ENCODE results near the gene GLI3.

GLI3 gene

GRCh38 chr7:42065942-42066341, 171.1 kb downstream of the GLI3 start:
- H3K4me1 Mint-ChIP-seq: no peaks in the 10 kb centered on the region
- no peaks in the 10 kb centered on the region for H3K36me3 Mint-ChIP-seq
- DNase-seq (ENCODE audit: low spot score in 2 of 2) (no peak), ATAC-seq (no peak)
- no peaks in the 10 kb centered on the region for H3K9me3 Mint-ChIP-seq
- H3K4me3 Mint-ChIP-seq: no peak overlapping the region
- no peak overlapping the region for H3K27ac Mint-ChIP-seq

- ATAC-seq: no peak
- no peaks in the 10 kb centered on the region for H3K4me1 Mint-ChIP-seq
These were observed 172.0 kb downstream of the GLI3 start for GRCh38 chr7:42065015-42065414.

GRCh38 chr7:42064534-42064933, 172.5 kb downstream of the GLI3 start:
- Mint-ChIP-seq H3K27ac (no peak overlapping the region), H3K9me3 (peaks cover 2% of the 10 kb centered on the region), H3K4me1 (no peaks in the 10 kb centered on the region), H3K36me3 (no peaks in the 10 kb centered on the region), H3K4me3 (no peak overlapping the region)
- DNase-seq (ENCODE audit: low spot score in 2 of 2): no peak
- ATAC-seq: no peak

More at GRCh38 chr7:42065015-42065414, 172.0 kb downstream of the GLI3 start:
- DNase-seq (ENCODE audit: low spot score in 2 of 2): no peak
- Mint-ChIP-seq H3K36me3 (no peaks in the 10 kb centered on the region), H3K4me3 (no peak overlapping the region), H3K27ac (no peak overlapping the region), H3K9me3 (no peaks in the 10 kb centered on the region)

GRCh38 chr7:42059275-42059674, 177.7 kb downstream of the GLI3 start:
- Mint-ChIP-seq H3K9me3 (peaks cover 2% of the 10 kb centered on the region), H3K27ac (no peak overlapping the region), H3K4me1 (no peaks in the 10 kb centered on the region), H3K4me3 (no peak overlapping the region), H3K36me3 (no peaks in the 10 kb centered on the region)
- ATAC-seq (no peak), DNase-seq (ENCODE audit: low spot score in 2 of 2) (no peak)

- DNase-seq (ENCODE audit: low spot score in 2 of 2) (no peak), ATAC-seq (no peak)
- Mint-ChIP-seq H3K9me3 (peaks cover 2% of the 10 kb centered on the region), H3K27ac (no peak overlapping the region), H3K36me3 (no peaks in the 10 kb centered on the region), H3K4me1 (no peaks in the 10 kb centered on the region), H3K4me3 (no peak overlapping the region)
These were observed 179.7 kb downstream of the GLI3 start for GRCh38 chr7:42057331-42057730.

GRCh38 chr7:42055171-42055570, 181.8 kb downstream of the GLI3 start:
- no peak overlapping the region for H3K4me3 Mint-ChIP-seq
- no peak for ATAC-seq
- H3K9me3 Mint-ChIP-seq: peaks cover 2% of the 10 kb centered on the region
- no peaks in the 10 kb centered on the region for H3K4me1 Mint-ChIP-seq
- DNase-seq (ENCODE audit: low spot score in 2 of 2): no peak
- H3K27ac Mint-ChIP-seq: no peak overlapping the region
- H3K36me3 Mint-ChIP-seq: no peaks in the 10 kb centered on the region

DNA sequence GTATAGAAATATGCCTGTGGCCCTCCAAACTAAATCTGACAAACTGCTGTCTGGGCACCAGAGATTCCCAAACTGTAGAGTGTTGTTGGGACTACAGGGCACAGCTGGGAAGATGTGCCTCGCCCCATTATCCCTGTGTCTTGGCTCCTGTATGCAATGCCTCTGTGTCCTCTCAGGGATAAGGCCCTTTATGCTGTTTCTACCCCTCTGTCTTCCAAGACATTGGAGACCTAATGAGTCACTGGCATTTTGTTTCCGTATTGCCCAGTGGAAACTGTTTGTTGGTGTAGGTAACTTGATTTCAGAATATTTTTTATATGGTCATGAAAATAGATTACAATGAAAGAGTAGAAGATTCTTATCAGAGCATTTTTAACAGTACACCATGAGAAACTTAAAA, 183.2 kb downstream of the GLI3 start:
- no peak for DNase-seq (ENCODE audit: low spot score in 2 of 2)

DNA sequence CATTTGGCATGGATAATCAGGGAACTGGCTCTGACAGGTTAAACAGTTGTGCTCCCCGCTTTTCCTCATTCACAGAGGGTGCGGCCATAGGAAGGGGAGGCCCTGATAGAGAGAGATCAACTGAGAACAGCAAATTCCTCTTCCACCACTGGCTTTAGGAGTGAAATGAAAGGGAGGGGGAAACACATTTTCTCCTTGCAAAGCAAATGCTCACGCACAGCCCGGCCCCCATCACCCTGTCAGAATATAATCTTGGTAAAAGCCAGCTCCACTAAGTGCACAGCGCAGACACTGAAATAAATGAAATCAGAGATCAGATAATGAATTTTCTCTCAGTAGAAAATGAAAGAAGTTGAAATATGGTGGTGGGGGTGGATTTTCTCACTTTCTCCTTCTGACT, 187.2 kb downstream of the GLI3 start:
- ATAC-seq (no peak), DNase-seq (ENCODE audit: low spot score in 2 of 2) (no peak)
- Mint-ChIP-seq H3K4me3 (no peak overlapping the region), H3K36me3 (no peaks in the 10 kb centered on the region), H3K4me1 (no peaks in the 10 kb centered on the region), H3K27ac (no peak overlapping the region), H3K9me3 (no peaks in the 10 kb centered on the region)

More for the DNA sequence above, 183.2 kb downstream of the GLI3 start:
- Mint-ChIP-seq H3K4me3 (no peak overlapping the region), H3K4me1 (no peaks in the 10 kb centered on the region), H3K36me3 (no peaks in the 10 kb centered on the region), H3K27ac (no peak overlapping the region), H3K9me3 (no peaks in the 10 kb centered on the region)
- no peak for ATAC-seq

GRCh38 chr7:42046483-42046882, 190.5 kb downstream of the GLI3 start:
- no peaks in the 10 kb centered on the region for H3K4me1 Mint-ChIP-seq
- ATAC-seq: no peak
- no peak for DNase-seq (ENCODE audit: low spot score in 2 of 2)
- H3K27ac Mint-ChIP-seq: no peak overlapping the region
- H3K36me3 Mint-ChIP-seq: no peaks in the 10 kb centered on the region
- no peak overlapping the region for H3K4me3 Mint-ChIP-seq
- H3K9me3 Mint-ChIP-seq: no peaks in the 10 kb centered on the region

DNA sequence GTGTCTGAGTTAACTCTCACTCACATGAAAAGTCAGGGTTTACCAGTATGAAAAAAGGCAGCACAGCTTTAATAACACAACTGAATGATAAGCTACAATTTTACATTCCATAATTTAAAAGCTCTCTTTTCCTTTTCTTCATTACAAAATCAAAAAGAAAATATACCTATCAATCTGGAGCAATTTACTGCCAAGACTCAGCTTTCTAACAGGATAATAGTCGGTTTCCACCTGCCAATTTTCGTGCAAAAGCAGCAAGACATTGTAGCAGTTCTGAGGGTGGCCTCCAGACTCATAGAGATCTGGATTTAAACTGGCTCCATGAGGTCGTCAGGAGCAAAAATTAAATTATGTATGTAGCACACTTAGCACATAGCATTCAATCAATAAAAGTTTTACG, 191.0 kb downstream of the GLI3 start:
- H3K36me3 Mint-ChIP-seq: no peaks in the 10 kb centered on the region
- no peak for ATAC-seq
- no peak for DNase-seq (ENCODE audit: low spot score in 2 of 2)
- no peaks in the 10 kb centered on the region for H3K4me1 Mint-ChIP-seq
- H3K27ac Mint-ChIP-seq: no peak overlapping the region
- no peaks in the 10 kb centered on the region for H3K9me3 Mint-ChIP-seq
- no peak overlapping the region for H3K4me3 Mint-ChIP-seq

GRCh38 chr7:42039921-42040320, 197.1 kb downstream of the GLI3 start:
- Mint-ChIP-seq H3K4me1 (no peaks in the 10 kb centered on the region), H3K9me3 (peaks cover 2% of the 10 kb centered on the region), H3K4me3 (no peak overlapping the region), H3K27ac (no peak overlapping the region), H3K36me3 (no peaks in the 10 kb centered on the region)
- no peak for ATAC-seq
- DNase-seq (ENCODE audit: low spot score in 2 of 2): no peak

DNA sequence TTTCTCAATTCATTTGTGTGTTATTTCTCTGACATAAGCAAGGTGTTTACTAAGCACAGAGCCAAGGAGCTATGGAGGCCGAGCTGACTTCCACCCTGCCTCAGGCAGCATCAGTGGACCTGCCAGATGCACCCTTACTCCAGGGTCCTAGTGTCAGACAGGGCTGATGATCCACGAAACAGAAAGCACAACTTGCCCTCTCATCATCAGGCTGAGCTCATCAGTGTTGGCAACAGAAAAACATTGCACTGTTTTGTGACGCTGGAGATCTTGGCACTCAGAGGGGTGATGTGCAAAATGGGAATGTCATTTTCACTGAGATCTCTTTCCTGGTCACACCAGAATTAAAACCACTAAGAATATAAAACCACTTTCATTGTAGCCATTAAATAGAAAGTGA, 201.8 kb downstream of the GLI3 start:
- Mint-ChIP-seq H3K9me3 (peaks cover 2% of the 10 kb centered on the region), H3K4me3 (no peak overlapping the region), H3K27ac (no peak overlapping the region), H3K4me1 (no peaks in the 10 kb centered on the region), H3K36me3 (no peaks in the 10 kb centered on the region)
- ATAC-seq (no peak), DNase-seq (ENCODE audit: low spot score in 2 of 2) (no peak)

- no peak overlapping the region for H3K27ac Mint-ChIP-seq
- no peak overlapping the region for H3K4me3 Mint-ChIP-seq
- ATAC-seq (no peak), DNase-seq (ENCODE audit: low spot score in 2 of 2) (no peak)
- no peaks in the 10 kb centered on the region for H3K9me3 Mint-ChIP-seq
- no peaks in the 10 kb centered on the region for H3K4me1 Mint-ChIP-seq
- H3K36me3 Mint-ChIP-seq: no peaks in the 10 kb centered on the region
These were observed 203.5 kb downstream of the GLI3 start for GRCh38 chr7:42033480-42033879.

DNA sequence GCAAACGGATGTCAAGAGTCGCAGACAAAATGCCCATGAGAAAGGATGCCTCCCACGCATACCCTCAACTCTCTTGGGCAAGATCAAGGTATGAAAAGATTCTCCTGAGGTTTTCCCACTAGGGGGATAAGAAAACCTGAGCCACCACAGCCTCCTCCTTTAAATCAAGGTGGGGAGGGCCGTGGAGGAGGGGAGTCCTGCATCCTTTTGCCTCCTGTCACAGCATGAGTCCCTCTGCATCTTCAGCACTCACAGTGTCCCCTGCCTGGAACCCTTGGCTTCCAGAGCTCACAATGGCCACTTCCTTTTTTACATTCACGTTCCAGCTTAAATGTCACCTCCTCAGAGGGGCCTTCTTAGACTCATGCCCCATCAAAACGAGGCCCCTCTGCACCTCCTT, 207.6 kb downstream of the GLI3 start:
- no peak overlapping the region for H3K4me3 Mint-ChIP-seq
- ATAC-seq (no peak), DNase-seq (ENCODE audit: low spot score in 2 of 2) (no peak)
- H3K4me1 Mint-ChIP-seq: no peaks in the 10 kb centered on the region
- H3K36me3 Mint-ChIP-seq: no peaks in the 10 kb centered on the region
- H3K27ac Mint-ChIP-seq: no peak overlapping the region
- H3K9me3 Mint-ChIP-seq: no peaks in the 10 kb centered on the region

- H3K4me1 Mint-ChIP-seq: no peaks in the 10 kb centered on the region
- ATAC-seq: no peak
- H3K9me3 Mint-ChIP-seq: no peaks in the 10 kb centered on the region
- no peaks in the 10 kb centered on the region for H3K36me3 Mint-ChIP-seq
- H3K27ac Mint-ChIP-seq: no peak overlapping the region
- no peak overlapping the region for H3K4me3 Mint-ChIP-seq
- no peak for DNase-seq (ENCODE audit: low spot score in 2 of 2)
These were observed 209.5 kb downstream of the GLI3 start for GRCh38 chr7:42027521-42027920.

DNA sequence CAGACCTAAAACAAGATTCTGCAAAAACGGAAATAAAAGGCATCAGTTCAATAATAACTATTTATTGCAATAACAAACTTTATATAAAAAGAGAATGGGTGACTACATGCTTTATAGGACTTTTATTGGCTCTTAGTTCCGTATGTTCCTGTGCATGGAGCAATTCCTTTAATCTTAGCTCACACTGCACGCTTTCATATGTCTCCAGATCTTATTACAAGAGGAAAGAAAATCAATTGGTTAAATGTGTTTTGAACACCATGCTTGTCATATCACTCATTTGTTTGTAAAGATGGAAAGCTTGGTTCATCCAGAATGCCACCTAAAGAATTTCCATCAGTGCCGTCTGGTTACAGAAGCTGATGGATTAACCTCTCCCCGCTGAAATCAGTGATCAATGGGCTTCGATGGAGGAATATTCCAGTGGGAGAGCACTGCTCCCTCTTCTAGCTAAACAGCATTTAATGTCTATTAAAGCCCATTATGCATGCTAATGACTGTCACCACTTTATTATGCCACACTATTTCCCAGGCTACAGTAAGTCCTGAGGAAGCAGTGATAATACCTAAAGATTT, 210.3 kb downstream of the GLI3 start:
- Mint-ChIP-seq H3K9me3 (no peaks in the 10 kb centered on the region), H3K4me3 (no peak overlapping the region), H3K36me3 (no peaks in the 10 kb centered on the region), H3K4me1 (no peaks in the 10 kb centered on the region), H3K27ac (no peak overlapping the region)
- no peak for DNase-seq (ENCODE audit: low spot score in 2 of 2)
- no peak for ATAC-seq
